Activated CD4-positive, alpha-beta T cell treated with anti-CD3 and anti-CD28 coated beads, Interleukin-2, amount 10 ng/mL, durations not matched to agents 7 days and 5 days (primary cell): ENCODE data around the gene MCIDAS. TPM values are rescaled to one million over a fixed set of nuclear protein-coding genes. Genes with fewer than 3 reads are reported as not detected.

Experiments used
- CTCF ChIA-PET: fragments of 350-600 bp; sonication (Branson Sonifier 250); formaldehyde crosslinking; loops from one replicate; lab custom pipeline; 2021; ENCODE audit warnings: antibody characterized with exemption; lab: Charles Lee
- POLR2A ChIA-PET: fragments of 350-600 bp; sonication (Branson Sonifier 250); formaldehyde crosslinking; loops from one replicate; lab custom pipeline; 2021; ENCODE audit warnings: antibody characterized with exemption; lab: Charles Lee
- DNase-seq: peaks from one replicate; pipeline ENCODE4 v3.0.0-alpha.2; 2020
- H3K27ac Mint-ChIP-seq: one replicate; pipeline ENCODE4 v1.8.0; 2021; ENCODE audit warnings: mild to moderate bottlenecking, moderate library complexity, mixed read lengths
- H3K27me3 Mint-ChIP-seq: one replicate; pipeline ENCODE4 v1.8.0; 2021; ENCODE audit warnings: mixed read lengths
- H3K36me3 Mint-ChIP-seq: one replicate; pipeline ENCODE4 v1.8.0; 2021; ENCODE audit warnings: low read depth, mixed read lengths
- H3K4me1 Mint-ChIP-seq: one replicate; pipeline ENCODE4 v1.8.0; 2021; ENCODE audit warnings: mixed read lengths
- H3K4me3 Mint-ChIP-seq: one replicate; pipeline ENCODE4 v1.8.0; 2021; ENCODE audit warnings: mild to moderate bottlenecking, moderate library complexity, mixed read lengths
- H3K9me3 Mint-ChIP-seq: one replicate; pipeline ENCODE4 v1.8.0; 2021; ENCODE audit warnings: mixed read lengths
- total RNA-seq, 2 experiments: library from RNA; stranded (reverse); gene quantifications; one replicate each; pipeline ENCODE4 v1.2.3, GENCODE V29; 2021

MCIDAS gene
- total RNA-seq, 2 experiments from 2014 or later, result not detected

GRCh38 chr5:55219770-55220169 lies 7.3 kb downstream of the MCIDAS start:
- ChIA-PET POLR2A (no interaction called here), CTCF (interaction anchor here (0.6 to 2.9 kb wide), 2 partner anchors 12 to 340 kb away, joined by 4 to 16 read pairs; partner anchors contain the start of gene CCNO)
- no peak overlapping the region for H3K4me3 Mint-ChIP-seq
- H3K4me1 Mint-ChIP-seq, result peaks cover 32% of the 10 kb centered on the region
- H3K9me3 Mint-ChIP-seq, result no peaks in the 10 kb centered on the region
- DNase-seq, result no peak
- H3K27me3 Mint-ChIP-seq, result peaks cover 70% of the 10 kb centered on the region
- peaks cover 6% of the 10 kb centered on the region for H3K36me3 Mint-ChIP-seq
- no peak overlapping the region for H3K27ac Mint-ChIP-seq

GRCh38 chr5:55218967-55219366 lies 8.1 kb downstream of the MCIDAS start:
- ChIA-PET POLR2A (no interaction called here), CTCF (interaction anchor here (0.6 kb wide), 1 partner anchor 118 kb away, joined by 4 read pairs; no protein-coding TSS in a partner anchor)
- Mint-ChIP-seq H3K4me1 (peaks cover 31% of the 10 kb centered on the region), H3K27ac (no peak overlapping the region), H3K9me3 (no peaks in the 10 kb centered on the region), H3K4me3 (no peak overlapping the region), H3K27me3 (peaks cover 67% of the 10 kb centered on the region), H3K36me3 (peaks cover 6% of the 10 kb centered on the region)
- no peak for DNase-seq

- Mint-ChIP-seq H3K27me3 (peaks cover 30% of the 10 kb centered on the region), H3K27ac (no peak overlapping the region), H3K9me3 (no peaks in the 10 kb centered on the region), H3K36me3 (no peaks in the 10 kb centered on the region), H3K4me3 (no peak overlapping the region), H3K4me1 (peaks cover 1% of the 10 kb centered on the region)
- POLR2A ChIA-PET, result no interaction called here
- CTCF ChIA-PET, result interaction anchor here (1.1 kb wide), 1 partner anchor 267 kb away, joined by 3 read pairs; no protein-coding TSS in a partner anchor
- no peak for DNase-seq
These were observed 15.8 kb downstream of the MCIDAS start for GRCh38 chr5:55211184-55211874.

GRCh38 chr5:55205001-55205400 lies 22.1 kb downstream of the MCIDAS start:
- H3K4me1 Mint-ChIP-seq, result peaks cover 1% of the 10 kb centered on the region

GRCh38 chr5:55191165-55191564 lies 36.0 kb downstream of the MCIDAS start:
- DNase-seq, result no peak
- POLR2A ChIA-PET, result no interaction called here
- peaks cover 58% of the 10 kb centered on the region for H3K27me3 Mint-ChIP-seq
- H3K9me3 Mint-ChIP-seq, result no peaks in the 10 kb centered on the region
- CTCF ChIA-PET, result interaction anchor here (1.2 kb wide), 1 partner anchor 15 kb away, joined by 4 read pairs; no protein-coding TSS in a partner anchor
- no peaks in the 10 kb centered on the region for H3K4me1 Mint-ChIP-seq
- no peaks in the 10 kb centered on the region for H3K36me3 Mint-ChIP-seq
- H3K27ac Mint-ChIP-seq, result no peak overlapping the region
- no peak overlapping the region for H3K4me3 Mint-ChIP-seq

More at GRCh38 chr5:55205001-55205400, 22.1 kb downstream of the MCIDAS start:
- ChIA-PET CTCF (no interaction called here), POLR2A (no interaction called here)
- H3K4me3 Mint-ChIP-seq, result no peak overlapping the region
- H3K27ac Mint-ChIP-seq, result no peak overlapping the region
- DNase-seq, result no peak
- H3K27me3 Mint-ChIP-seq, result peaks cover 52% of the 10 kb centered on the region
- no peaks in the 10 kb centered on the region for H3K36me3 Mint-ChIP-seq
- H3K9me3 Mint-ChIP-seq, result no peaks in the 10 kb centered on the region

- no peaks in the 10 kb centered on the region for H3K9me3 Mint-ChIP-seq
- CTCF ChIA-PET, result interaction anchor here (0.6 to 1.8 kb wide), 2 partner anchors 8 to 180 kb away, joined by 3 to 5 read pairs; no protein-coding TSS in a partner anchor
These were observed 38.2 kb downstream of the MCIDAS start for GRCh38 chr5:55188656-55189540.

GRCh38 chr5:55187370-55187769 lies 39.7 kb downstream of the MCIDAS start:
- H3K27me3 Mint-ChIP-seq, result peaks cover 59% of the 10 kb centered on the region
- ChIA-PET CTCF (interaction anchor here (1.8 kb wide), 1 partner anchor 9 kb away, joined by 5 read pairs; no protein-coding TSS in a partner anchor), POLR2A (no interaction called here)
- DNase-seq, result no peak
- no peaks in the 10 kb centered on the region for H3K9me3 Mint-ChIP-seq
- H3K4me3 Mint-ChIP-seq, result no peak overlapping the region
- H3K4me1 Mint-ChIP-seq, result no peaks in the 10 kb centered on the region
- no peaks in the 10 kb centered on the region for H3K36me3 Mint-ChIP-seq
- H3K27ac Mint-ChIP-seq, result no peak overlapping the region

More at GRCh38 chr5:55188656-55189540, 38.2 kb downstream of the MCIDAS start:
- Mint-ChIP-seq H3K36me3 (no peaks in the 10 kb centered on the region), H3K4me3 (no peak overlapping the region), H3K27ac (no peak overlapping the region), H3K4me1 (no peaks in the 10 kb centered on the region), H3K27me3 (peaks cover 63% of the 10 kb centered on the region)
- no peak for DNase-seq
- POLR2A ChIA-PET, result no interaction called here

- H3K27me3 Mint-ChIP-seq, result peaks cover 77% of the 10 kb centered on the region
- CTCF ChIA-PET, result no interaction called here
- no peak overlapping the region for H3K27ac Mint-ChIP-seq
- DNase-seq, result no peak
- no peaks in the 10 kb centered on the region for H3K36me3 Mint-ChIP-seq
- H3K4me1 Mint-ChIP-seq, result peaks cover 21% of the 10 kb centered on the region
- no peak overlapping the region for H3K4me3 Mint-ChIP-seq
- H3K9me3 Mint-ChIP-seq, result no peaks in the 10 kb centered on the region
- POLR2A ChIA-PET, result no interaction called here
These were observed 47.1 kb downstream of the MCIDAS start for GRCh38 chr5:55180016-55180415.

- no peaks in the 10 kb centered on the region for H3K9me3 Mint-ChIP-seq
- ChIA-PET POLR2A (interaction anchor here (0.6 kb wide), 1 partner anchor 55 kb away, joined by 6 read pairs; no protein-coding TSS in a partner anchor), CTCF (no interaction called here)
- no peaks in the 10 kb centered on the region for H3K36me3 Mint-ChIP-seq
- H3K27ac Mint-ChIP-seq, result no peak overlapping the region
- DNase-seq, result no peak
- peaks cover 82% of the 10 kb centered on the region for H3K27me3 Mint-ChIP-seq
- peaks cover 39% of the 10 kb centered on the region for H3K4me1 Mint-ChIP-seq
- H3K4me3 Mint-ChIP-seq, result no peak overlapping the region
These were observed 50.0 kb downstream of the MCIDAS start for GRCh38 chr5:55177078-55177477.

GRCh38 chr5:55176176-55176818 lies 50.8 kb downstream of the MCIDAS start:
- no peaks in the 10 kb centered on the region for H3K9me3 Mint-ChIP-seq
- no peak overlapping the region for H3K27ac Mint-ChIP-seq
- peaks cover 79% of the 10 kb centered on the region for H3K27me3 Mint-ChIP-seq
- ChIA-PET CTCF (interaction anchor here (0.6 to 1.1 kb wide), 5 partner anchors 9 to 432 kb away, joined by 3 to 5 read pairs (median 3); partner anchors contain the start of gene GPX8), POLR2A (no interaction called here)
- peaks cover 40% of the 10 kb centered on the region for H3K4me1 Mint-ChIP-seq
- peak overlapping the region; percentile 46 for H3K4me3 Mint-ChIP-seq
- no peaks in the 10 kb centered on the region for H3K36me3 Mint-ChIP-seq
- no peak for DNase-seq

GRCh38 chr5:55175781-55176175 lies 51.3 kb downstream of the MCIDAS start:
- H3K4me3 Mint-ChIP-seq, result peak overlapping the region; percentile 46
- DNase-seq, result no peak
- peaks cover 74% of the 10 kb centered on the region for H3K27me3 Mint-ChIP-seq
- H3K36me3 Mint-ChIP-seq, result no peaks in the 10 kb centered on the region
- CTCF ChIA-PET, result interaction anchor here (0.6 to 1.1 kb wide), 4 partner anchors 15 to 432 kb away, joined by 3 to 5 read pairs (median 4); partner anchors contain the start of gene GPX8
- peaks cover 40% of the 10 kb centered on the region for H3K4me1 Mint-ChIP-seq
- no peaks in the 10 kb centered on the region for H3K9me3 Mint-ChIP-seq
- POLR2A ChIA-PET, result no interaction called here
- H3K27ac Mint-ChIP-seq, result no peak overlapping the region

- POLR2A ChIA-PET, result interaction anchor here (0.5 kb wide), 1 partner anchor 456 kb away, joined by 5 read pairs; no protein-coding TSS in a partner anchor
- Mint-ChIP-seq H3K4me1 (peaks cover 40% of the 10 kb centered on the region), H3K4me3 (peak overlapping the region; percentile 76), H3K9me3 (no peaks in the 10 kb centered on the region), H3K27me3 (peaks cover 69% of the 10 kb centered on the region), H3K36me3 (no peaks in the 10 kb centered on the region), H3K27ac (no peak overlapping the region)
- CTCF ChIA-PET, result interaction anchor here (1.2 to 1.6 kb wide), 2 partner anchors 9 to 53 kb away, joined by 3 to 4 read pairs; no protein-coding TSS in a partner anchor
- DNase-seq, result peak; percentile 11
These were observed 53.4 kb downstream of the MCIDAS start for GRCh38 chr5:55173687-55174230.
